ENCODE measurements around the gene ZFHX2. TPM values are rescaled to one million over a fixed set of nuclear protein-coding genes. Genes with fewer than 3 reads are reported as not detected.

ZFHX2 gene
- total and polyA plus RNA-seq, 2 of the 13 experiments (the other 11 are each of a cell fraction or from before 2014, with no cell fraction given): 0.17 to 0.44 TPM

DNA sequence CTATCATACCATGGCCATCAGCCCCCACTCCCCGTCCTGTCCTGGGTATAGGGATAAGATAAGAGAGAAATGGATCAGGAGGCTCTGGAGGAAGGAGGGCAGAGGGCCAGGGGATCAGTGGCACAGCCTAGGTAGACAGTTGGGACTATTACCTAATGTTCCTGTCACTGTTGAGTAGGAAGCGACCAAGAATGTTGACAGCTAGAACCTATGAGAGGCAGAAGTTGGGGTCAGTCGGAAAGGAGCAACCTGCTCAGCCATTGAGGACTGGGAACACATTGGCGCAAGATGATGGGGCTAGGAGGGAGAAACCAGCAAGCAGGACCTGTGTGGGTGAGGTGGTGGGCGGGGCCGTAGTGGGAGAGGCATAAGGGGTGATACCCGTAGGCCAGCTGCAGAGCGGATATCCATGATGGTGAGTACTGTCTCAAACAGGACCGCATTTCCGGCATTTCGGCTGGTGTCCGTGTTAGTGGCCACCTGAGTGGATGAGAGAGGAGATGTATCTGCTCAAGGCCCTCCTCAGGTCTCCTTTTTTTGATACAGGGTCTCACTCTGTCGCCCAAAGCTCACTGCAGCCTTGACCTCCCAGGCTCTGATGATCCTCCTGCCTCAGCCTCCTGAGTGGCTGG, 12.7 kb upstream of the ZFHX2 start:
- no peak for DNase-seq (ENCODE audit: low spot score)
- Histone ChIP-seq H3K27me3 (ENCODE audit: control insufficient read depth in 1 of 2, insufficient read depth in 2 of 2, low read length in 2 of 2) (no peaks in the 10 kb centered on the region; a peak in 1 of 5 replicates), H3K36me3 (replicated peaks in 1 of 2; ENCODE audit: control insufficient read depth in 1 of 2, insufficient read depth in 2 of 2, low read length in 2 of 2) (peaks cover 44 to 67% of the 10 kb centered on the region in 2 experiments), H3K79me2 (ENCODE audit: insufficient read depth, low read length) (peaks cover 7% of the 10 kb centered on the region), H2AFZ (ENCODE audit: low read length) (no peak overlapping the region), H3K4me2 (ENCODE audit: low read depth, low read length) (no peak overlapping the region), H3K9me3 (ENCODE audit: low read length) (no peaks in the 10 kb centered on the region), H4K20me1 (ENCODE audit: insufficient read depth, low read length) (peaks cover 13% of the 10 kb centered on the region; the same call in 1 of the 2 replicates), H3K27ac (ENCODE audit: extremely low read length, insufficient read depth, low read length) (no peak overlapping the region), H3K9ac (ENCODE audit: insufficient read depth, low read depth, low read length) (no peak overlapping the region), H3K4me3 (replicated peaks in 1 of 3; ENCODE audit: insufficient read depth in 1 of 3, low read depth in 2 of 3, low read length in 3 of 3) (no peak overlapping the region), H3K4me1 (ENCODE audit: insufficient read depth, low read length) (peaks cover 34% of the 10 kb centered on the region)
- WGBS (ENCODE audit: low lambda C conversion rate): 98% methylated on average over 13 of the region's 13 CpGs
- intact Hi-C loops (cut with micrococcal nuclease; ENCODE audit: unreplicated experiment): no loop called here
- BruUV-seq (replicated peaks): no TSS peak
- ChIA-PET CTCF (ENCODE audit: low intra/inter-chr PET ratio, low total read pairs) (interaction anchor here (10.9 kb wide), 1 partner anchor 83 kb away, joined by 275 read pairs; no protein-coding TSS in a partner anchor), POLR2A (interaction anchor here (1.4 to 1.5 kb wide), 2 partner anchors 9 to 10 kb away, joined by 3 read pairs; no protein-coding TSS in a partner anchor)
- in situ Hi-C loops (cut with HindIII; ENCODE audit: extremely low pct_ligation_motif_present, low pct_unique_long_range_greater_than_20kb): no loop called here
- ATAC-seq: no peak
- no peak for FAIRE-seq
- TF ChIP-seq MED13 (CRISPR knock-in tag; IDR thresholded peaks at IDR 0.05): no peak
- peak; percentile 13; the same call in 1 of the 2 replicates for TF ChIP-seq ZNF776 (CRISPR knock-in tag; IDR thresholded peaks at IDR 0.05)
- peak; percentile 62; the same call in 1 of the 2 replicates for TF ChIP-seq ZNF616 (CRISPR knock-in tag; IDR thresholded peaks at IDR 0.05; ENCODE audit: low read depth)
- 0 out of 2 replicates have a peak, but pooled peaks have one; percentile 22 for TF ChIP-seq ZNF274 (CRISPR knock-in tag; IDR thresholded peaks at IDR 0.05)
- no peak for TF ChIP-seq CAMTA2 (CRISPR knock-in tag; IDR thresholded peaks at IDR 0.05; ENCODE audit: borderline replicate concordance)
- peak; percentile 39; the same call in 1 of the 2 replicates for TF ChIP-seq ZNF143 (CRISPR knock-in tag; IDR thresholded peaks at IDR 0.05)
- TF ChIP-seq JUNB (CRISPR knock-in tag; IDR thresholded peaks at IDR 0.05; ENCODE audit: borderline replicate concordance): peak; percentile 49; the same call in 1 of the 2 replicates
- TF ChIP-seq, protein P1, sequence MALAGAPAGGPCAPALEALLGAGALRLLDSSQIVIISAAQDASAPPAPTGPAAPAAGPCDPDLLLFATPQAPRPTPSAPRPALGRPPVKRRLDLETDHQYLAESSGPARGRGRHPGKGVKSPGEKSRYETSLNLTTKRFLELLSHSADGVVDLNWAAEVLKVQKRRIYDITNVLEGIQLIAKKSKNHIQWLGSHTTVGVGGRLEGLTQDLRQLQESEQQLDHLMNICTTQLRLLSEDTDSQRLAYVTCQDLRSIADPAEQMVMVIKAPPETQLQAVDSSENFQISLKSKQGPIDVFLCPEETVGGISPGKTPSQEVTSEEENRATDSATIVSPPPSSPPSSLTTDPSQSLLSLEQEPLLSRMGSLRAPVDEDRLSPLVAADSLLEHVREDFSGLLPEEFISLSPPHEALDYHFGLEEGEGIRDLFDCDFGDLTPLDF (CRISPR knock-in tag; IDR thresholded peaks at IDR 0.05): no peak
- 0 out of 2 replicates have a peak, but pooled peaks have one; percentile 52 for TF ChIP-seq ZNF329 (CRISPR knock-in tag; IDR thresholded peaks at IDR 0.05; ENCODE audit: low read depth)
- 0 out of 2 replicates have a peak, but pooled peaks have one; percentile 50 for TF ChIP-seq EEA1 (CRISPR knock-in tag; IDR thresholded peaks at IDR 0.05; ENCODE audit: borderline replicate concordance)
- no peak for TF ChIP-seq FOXJ3 (CRISPR knock-in tag; IDR thresholded peaks at IDR 0.05; ENCODE audit: borderline replicate concordance)
- no peak for TF ChIP-seq ZZZ3 (CRISPR knock-in tag; IDR thresholded peaks at IDR 0.05; ENCODE audit: borderline replicate concordance)
- peak; percentile 1; the same call in 1 of the 2 replicates for TF ChIP-seq POLR2G (IDR thresholded peaks at IDR 0.05; ENCODE audit: low read depth, low read length)
- TF ChIP-seq, protein P2, sequence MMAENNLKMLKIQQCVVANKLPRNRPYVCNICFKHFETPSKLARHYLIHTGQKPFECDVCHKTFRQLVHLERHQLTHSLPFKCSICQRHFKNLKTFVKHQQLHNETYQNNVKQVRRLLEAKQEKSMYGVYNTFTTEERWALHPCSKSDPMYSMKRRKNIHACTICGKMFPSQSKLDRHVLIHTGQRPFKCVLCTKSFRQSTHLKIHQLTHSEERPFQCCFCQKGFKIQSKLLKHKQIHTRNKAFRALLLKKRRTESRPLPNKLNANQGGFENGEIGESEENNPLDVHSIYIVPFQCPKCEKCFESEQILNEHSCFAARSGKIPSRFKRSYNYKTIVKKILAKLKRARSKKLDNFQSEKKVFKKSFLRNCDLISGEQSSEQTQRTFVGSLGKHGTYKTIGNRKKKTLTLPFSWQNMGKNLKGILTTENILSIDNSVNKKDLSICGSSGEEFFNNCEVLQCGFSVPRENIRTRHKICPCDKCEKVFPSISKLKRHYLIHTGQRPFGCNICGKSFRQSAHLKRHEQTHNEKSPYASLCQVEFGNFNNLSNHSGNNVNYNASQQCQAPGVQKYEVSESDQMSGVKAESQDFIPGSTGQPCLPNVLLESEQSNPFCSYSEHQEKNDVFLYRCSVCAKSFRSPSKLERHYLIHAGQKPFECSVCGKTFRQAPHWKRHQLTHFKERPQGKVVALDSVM (CRISPR knock-in tag; IDR thresholded peaks at IDR 0.05): 0 out of 2 replicates have a peak, but pooled peaks have one; percentile 14
- peak; percentile 20; the same call in 1 of the 2 replicates for TF ChIP-seq DNMT1 (CRISPR knock-in tag; IDR thresholded peaks at IDR 0.05)
- 0 out of 2 replicates have a peak, but pooled peaks have one; percentile 19 for TF ChIP-seq ZNF891 (CRISPR knock-in tag; IDR thresholded peaks at IDR 0.05)
- TF ChIP-seq NFIC (IDR thresholded peaks at IDR 0.05; ENCODE audit: low read length): no peak
- TF ChIP-seq, protein P3, sequence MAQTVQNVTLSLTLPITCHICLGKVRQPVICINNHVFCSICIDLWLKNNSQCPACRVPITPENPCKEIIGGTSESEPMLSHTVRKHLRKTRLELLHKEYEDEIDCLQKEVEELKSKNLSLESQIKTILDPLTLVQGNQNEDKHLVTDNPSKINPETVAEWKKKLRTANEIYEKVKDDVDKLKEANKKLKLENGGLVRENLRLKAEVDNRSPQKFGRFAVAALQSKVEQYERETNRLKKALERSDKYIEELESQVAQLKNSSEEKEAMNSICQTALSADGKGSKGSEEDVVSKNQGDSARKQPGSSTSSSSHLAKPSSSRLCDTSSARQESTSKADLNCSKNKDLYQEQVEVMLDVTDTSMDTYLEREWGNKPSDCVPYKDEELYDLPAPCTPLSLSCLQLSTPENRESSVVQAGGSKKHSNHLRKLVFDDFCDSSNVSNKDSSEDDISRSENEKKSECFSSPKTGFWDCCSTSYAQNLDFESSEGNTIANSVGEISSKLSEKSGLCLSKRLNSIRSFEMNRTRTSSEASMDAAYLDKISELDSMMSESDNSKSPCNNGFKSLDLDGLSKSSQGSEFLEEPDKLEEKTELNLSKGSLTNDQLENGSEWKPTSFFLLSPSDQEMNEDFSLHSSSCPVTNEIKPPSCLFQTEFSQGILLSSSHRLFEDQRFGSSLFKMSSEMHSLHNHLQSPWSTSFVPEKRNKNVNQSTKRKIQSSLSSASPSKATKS (CRISPR knock-in tag; IDR thresholded peaks at IDR 0.05): no peak

Data from HepG2 (cell line).